GM12801 (cell line): ENCODE measurements around the gene PTCHD1.

Source experiments
- TF ChIP-seq, protein P1 (sequence below): IDR thresholded peaks from one replicate; pipeline ENCODE4 v1.5.1; 2011; ENCODE audit warnings: control low read depth; ENCODE audit not compliant: insufficient read length; ENCODE audit errors: extremely low read depth

The PTCHD1 gene

DNA sequence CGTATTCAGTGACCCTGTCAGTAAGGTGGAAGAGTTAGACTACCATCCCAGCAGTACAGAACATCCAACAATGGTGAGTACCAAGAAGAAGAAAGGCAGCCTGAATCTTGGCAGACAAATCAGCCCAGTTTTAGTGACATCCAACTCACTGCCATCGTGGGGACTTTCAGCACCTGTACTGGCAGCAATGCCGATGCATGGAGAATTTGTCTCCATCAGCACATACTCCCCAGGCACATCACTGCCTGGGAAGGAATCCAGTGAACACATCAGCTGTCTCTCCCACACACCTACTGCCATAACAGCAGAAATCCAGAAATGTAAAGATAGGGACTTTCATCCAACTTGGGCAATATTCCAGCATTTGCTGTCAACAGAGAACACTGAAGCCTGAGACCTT is 29.8 kb downstream of the PTCHD1 start:
- TF ChIP-seq, protein P1, sequence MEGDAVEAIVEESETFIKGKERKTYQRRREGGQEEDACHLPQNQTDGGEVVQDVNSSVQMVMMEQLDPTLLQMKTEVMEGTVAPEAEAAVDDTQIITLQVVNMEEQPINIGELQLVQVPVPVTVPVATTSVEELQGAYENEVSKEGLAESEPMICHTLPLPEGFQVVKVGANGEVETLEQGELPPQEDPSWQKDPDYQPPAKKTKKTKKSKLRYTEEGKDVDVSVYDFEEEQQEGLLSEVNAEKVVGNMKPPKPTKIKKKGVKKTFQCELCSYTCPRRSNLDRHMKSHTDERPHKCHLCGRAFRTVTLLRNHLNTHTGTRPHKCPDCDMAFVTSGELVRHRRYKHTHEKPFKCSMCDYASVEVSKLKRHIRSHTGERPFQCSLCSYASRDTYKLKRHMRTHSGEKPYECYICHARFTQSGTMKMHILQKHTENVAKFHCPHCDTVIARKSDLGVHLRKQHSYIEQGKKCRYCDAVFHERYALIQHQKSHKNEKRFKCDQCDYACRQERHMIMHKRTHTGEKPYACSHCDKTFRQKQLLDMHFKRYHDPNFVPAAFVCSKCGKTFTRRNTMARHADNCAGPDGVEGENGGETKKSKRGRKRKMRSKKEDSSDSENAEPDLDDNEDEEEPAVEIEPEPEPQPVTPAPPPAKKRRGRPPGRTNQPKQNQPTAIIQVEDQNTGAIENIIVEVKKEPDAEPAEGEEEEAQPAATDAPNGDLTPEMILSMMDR, result no peak

DNA sequence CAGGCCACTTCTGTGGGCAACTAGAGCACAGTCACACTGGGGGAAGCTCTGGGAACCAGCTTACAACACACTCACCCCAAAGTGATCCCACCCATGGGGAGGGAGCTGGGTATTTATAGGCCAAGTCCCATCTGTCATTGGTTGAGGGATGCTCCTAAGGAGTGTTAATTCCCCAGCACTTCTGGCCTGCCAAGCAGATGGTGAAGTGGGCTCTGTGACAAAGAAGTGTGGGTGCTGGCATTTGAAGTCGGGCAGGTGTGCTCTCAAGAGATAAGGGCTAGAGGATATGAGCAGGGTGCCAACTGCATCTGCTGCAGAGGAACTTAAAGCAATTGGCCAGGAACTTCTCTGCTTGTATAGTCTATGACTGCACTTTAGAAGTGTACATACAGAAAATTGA is 30.9 kb downstream of the PTCHD1 start:
- TF ChIP-seq, protein P1, result no peak

DNA sequence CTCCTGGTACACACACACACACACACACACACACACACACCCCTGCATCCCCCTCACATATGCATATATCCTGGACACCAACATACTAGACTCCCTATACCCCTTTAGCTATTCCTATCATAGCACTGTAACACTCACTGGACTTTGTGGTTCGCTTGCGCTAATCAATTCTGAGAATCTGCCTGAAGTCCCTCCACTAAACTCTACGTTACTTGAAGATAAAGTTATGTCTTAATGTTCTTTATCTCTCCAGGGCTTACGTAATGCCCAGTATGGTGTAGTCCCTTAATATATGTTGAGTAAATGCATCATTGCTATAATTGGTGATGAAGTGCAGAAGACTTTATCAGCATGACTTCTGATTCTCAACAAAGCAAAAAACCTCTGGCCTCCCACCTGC is 32.3 kb downstream of the PTCHD1 start:
- TF ChIP-seq, protein P1, result no peak

DNA sequence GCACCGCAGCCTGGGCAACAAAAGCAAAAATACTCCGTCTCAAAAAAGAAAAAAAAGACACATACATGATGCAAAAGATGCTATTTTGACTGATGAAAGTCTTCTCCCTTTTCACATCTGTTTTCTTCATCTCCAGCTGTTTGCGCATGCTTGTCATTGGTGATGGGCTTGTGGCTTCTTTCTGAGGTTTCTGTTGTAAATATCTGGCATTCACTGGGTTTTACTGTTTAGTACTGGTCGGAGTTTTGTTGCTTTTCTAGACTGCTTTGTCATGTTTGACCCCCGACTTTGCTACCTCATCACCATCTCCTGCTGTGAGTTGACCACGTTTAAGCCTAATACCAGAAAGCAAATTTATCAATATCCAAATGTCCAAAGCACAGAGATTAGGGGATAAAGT is 34.4 kb downstream of the PTCHD1 start:
- TF ChIP-seq, protein P1, result no peak

DNA sequence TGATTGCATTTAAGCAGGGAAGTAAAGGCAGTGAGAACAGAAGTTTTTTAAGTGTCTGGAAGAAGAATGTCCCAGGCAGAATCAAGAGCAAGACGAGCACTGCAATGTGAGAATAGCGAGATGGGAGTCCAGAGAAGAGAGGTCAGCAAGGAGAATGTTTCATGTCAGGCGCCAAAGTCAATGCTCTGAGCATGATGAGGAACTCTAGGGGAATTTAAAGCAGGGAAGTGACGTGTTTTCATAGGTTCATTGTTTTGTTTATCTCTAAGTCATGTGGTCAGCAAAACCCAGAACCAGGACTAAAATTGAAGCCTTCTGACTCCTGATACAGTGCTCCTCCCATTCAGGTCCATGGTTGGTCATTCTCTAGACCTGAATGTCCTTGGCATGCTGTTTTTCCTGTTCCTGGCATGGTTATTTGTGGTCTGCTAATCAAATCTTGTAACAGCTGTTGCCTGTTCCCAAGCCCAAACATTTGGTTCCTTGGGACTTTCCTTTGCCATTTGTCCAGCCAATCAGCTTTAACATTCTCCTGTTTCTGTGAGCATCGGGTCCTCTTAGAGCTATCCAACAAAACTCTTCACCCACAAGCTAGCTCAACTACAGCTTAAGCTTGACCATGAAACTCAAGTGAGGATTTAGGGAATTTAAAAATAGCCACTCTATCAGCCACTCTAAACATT is 37.7 kb downstream of the PTCHD1 start:
- TF ChIP-seq, protein P1, result no peak

DNA sequence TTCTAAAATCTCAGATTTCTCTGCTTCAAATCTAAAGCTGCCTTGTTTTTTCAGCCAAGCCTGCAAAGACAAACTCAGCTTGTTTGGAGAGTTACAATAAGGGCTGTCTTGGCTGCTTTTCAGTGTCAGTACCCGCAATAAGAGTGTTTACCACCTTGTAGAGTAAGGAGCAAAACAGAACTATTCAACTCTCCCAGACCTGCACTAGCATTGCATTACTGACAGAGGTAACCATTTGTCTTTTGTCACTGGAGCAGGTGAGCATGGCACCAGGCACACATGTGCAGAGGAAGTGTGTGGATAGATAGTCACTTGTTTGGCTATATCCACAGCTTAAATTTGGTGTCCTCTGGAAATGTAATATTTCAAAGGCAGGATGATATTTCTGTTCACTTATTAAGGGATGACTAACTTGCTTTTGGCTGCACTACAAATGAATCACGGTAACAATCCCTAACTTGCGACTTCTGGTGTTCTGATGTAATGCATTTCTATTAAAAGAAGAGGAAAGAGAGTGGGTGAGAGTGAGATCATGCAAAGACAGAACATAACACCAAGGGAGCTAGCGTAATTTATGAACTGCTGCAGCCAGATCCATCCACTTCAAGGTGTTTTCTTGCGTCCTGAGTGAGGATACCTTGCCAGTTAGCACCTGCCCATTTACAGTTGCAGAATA is 38.6 kb downstream of the PTCHD1 start:
- TF ChIP-seq, protein P1, result no peak

DNA sequence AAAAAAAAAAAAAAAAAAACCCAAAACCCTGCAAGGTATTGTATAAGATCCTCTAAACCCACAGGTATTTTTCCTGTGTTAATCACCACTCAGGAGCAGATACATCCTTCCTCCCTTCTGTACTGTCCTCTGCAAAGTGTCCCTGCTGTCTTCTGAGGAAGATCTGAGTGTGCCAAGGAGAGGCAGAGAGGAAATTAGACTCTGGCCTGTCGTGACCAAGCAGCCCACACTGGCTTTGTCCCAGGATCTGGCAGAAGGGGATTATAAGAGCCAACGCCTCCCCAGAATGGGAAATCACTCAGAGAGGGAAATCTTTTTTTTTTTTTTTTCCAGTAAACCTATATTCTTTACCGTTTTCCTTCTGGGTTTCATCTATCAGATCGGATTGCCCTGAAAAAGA is 39.6 kb downstream of the PTCHD1 start:
- TF ChIP-seq, protein P1, result no peak
